Skin of body (tissue), 2 donors: ENCODE results near the gene INHBC. TPM values are rescaled to one million over a fixed set of nuclear protein-coding genes. Genes with fewer than 3 reads are reported as not detected.

ENCODE experiments used
- DNase-seq: peaks from one replicate; lab custom pipeline; 2025; lab: John Stamatoyannopoulos, UW
- total RNA-seq: library from RNA; depleted of rRNA; stranded (reverse); fragments of >200 nt; gene quantifications from one replicate; pipeline ENCODE4 v1.2.3, GENCODE V29; 2014

Gene INHBC
- total RNA-seq, 1 donor from 2014 or later = not detected

DNA sequence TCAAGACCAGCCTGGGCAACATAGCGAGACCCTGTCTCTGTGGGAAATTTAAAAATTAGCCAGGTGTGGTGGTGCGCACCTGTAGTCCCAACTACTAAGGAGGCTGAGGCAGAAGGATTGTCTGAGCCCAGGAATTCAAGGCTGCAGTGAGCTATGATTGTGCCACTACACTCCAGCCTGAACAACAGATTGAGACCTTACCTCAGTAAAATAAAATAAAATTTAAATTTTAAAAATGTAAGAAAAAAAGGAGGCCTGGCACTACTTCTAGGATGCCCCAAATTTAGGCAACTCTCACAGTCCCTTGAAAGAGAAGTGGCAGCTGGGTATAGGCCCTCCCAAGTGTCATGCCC is 19.6 kb downstream of the INHBC start:
- no peak for DNase-seq

DNA sequence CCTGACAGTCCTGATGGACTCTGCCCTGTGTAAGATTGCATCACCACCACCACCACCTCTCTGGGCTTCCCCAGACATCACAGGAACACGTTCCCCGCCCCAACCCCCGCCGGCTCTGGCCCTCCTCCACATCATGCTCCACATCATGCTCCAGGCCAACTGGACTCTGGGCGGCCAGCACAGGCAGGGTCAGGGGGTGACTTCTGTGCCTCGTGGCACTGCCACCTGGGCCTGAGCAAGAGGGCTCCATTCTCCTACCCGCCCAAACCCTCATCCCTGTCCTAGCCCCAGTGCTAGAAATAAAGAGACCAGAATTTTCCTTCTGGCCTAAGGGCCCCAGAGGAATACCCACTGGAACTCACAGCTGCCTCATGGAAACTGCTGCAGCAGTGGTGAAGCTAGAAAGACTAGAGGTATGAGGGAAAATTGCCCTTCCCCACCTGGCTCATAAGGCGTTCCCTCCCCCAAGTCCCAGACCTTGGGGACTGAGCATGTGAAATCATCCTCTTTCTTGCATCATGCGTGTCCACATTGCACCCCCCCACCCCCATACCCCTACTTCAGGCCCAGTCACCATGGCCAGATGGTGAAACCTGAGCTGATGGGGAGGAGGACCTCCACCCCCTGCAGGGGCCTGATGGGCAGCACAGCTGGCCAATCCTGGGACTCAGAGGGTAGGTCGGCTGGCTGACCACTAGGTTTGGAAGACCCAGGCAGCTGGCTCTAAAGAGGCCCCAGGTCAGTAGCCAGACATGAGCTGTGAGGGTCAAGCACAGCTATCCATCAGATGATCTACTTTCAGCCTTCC is 20.2 kb downstream of the INHBC start, which contains the start of gene INHBE:
Gene INHBE (plus strand): TSS at position 742 of the 808 bp plus-strand sequence. CDS start 230 bp downstream, outside the sequence.
- no peak for DNase-seq

DNA sequence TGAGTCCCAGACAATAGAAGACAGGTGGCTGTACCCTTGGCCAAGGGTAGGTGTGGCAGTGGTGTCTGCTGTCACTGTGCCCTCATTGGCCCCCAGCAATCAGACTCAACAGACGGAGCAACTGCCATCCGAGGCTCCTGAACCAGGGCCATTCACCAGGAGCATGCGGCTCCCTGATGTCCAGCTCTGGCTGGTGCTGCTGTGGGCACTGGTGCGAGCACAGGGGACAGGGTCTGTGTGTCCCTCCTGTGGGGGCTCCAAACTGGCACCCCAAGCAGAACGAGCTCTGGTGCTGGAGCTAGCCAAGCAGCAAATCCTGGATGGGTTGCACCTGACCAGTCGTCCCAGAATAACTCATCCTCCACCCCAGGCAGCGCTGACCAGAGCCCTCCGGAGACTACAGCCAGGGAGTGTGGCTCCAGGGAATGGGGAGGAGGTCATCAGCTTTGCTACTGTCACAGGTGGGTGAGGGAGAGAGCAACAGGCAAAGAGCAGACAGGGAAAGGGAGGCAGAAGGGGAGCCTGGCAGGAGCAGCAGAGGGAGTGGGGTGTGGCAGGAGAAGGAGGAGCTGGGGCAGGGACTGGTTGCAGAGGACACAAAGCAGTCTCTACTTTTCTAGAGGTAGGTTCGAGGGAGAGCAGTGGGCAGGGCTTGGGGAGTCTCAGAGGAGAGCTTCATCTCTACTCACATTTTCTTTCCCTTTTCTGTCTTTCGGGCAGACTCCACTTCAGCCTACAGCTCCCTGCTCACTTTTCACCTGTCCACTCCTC is 21.0 kb downstream of the INHBC start:
- DNase-seq = no peak

DNA sequence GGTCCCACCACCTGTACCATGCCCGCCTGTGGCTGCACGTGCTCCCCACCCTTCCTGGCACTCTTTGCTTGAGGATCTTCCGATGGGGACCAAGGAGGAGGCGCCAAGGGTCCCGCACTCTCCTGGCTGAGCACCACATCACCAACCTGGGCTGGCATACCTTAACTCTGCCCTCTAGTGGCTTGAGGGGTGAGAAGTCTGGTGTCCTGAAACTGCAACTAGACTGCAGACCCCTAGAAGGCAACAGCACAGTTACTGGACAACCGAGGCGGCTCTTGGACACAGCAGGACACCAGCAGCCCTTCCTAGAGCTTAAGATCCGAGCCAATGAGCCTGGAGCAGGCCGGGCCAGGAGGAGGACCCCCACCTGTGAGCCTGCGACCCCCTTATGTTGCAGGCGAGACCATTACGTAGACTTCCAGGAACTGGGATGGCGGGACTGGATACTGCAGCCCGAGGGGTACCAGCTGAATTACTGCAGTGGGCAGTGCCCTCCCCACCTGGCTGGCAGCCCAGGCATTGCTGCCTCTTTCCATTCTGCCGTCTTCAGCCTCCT is 21.6 kb downstream of the INHBC start:
- no peak for DNase-seq

DNA sequence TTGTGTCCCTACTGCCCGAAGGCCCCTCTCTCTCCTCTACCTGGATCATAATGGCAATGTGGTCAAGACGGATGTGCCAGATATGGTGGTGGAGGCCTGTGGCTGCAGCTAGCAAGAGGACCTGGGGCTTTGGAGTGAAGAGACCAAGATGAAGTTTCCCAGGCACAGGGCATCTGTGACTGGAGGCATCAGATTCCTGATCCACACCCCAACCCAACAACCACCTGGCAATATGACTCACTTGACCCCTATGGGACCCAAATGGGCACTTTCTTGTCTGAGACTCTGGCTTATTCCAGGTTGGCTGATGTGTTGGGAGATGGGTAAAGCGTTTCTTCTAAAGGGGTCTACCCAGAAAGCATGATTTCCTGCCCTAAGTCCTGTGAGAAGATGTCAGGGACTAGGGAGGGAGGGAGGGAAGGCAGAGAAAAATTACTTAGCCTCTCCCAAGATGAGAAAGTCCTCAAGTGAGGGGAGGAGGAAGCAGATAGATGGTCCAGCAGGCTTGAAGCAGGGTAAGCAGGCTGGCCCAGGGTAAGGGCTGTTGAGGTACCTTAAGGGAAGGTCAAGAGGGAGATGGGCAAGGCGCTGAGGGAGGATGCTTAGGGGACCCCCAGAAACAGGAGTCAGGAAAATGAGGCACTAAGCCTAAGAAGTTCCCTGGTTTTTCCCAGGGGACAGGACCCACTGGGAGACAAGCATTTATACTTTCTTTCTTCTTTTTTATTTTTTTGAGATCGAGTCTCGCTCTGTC is 22.3 kb downstream of the INHBC start:
- no peak for DNase-seq

DNA sequence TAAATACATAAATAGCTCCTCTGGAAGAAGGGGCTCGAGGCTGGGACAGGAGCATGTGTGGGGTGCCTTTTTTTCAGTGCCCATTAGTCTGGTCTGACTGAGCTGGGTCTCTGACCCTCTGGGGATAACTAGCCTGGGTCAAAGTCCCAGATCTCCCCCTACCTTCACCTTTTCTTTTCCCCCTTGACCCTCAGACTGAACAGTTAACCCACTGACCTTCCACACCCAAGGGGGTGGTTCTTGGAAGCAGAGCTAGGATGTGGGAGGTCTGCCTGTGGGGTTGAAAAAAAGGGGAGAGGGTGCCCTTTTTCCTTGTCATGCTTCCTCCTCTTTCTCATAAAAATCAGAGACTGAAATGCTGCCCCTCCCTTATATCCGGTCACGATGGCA is 24.1 kb downstream of the INHBC start:
- no peak for DNase-seq

DNA sequence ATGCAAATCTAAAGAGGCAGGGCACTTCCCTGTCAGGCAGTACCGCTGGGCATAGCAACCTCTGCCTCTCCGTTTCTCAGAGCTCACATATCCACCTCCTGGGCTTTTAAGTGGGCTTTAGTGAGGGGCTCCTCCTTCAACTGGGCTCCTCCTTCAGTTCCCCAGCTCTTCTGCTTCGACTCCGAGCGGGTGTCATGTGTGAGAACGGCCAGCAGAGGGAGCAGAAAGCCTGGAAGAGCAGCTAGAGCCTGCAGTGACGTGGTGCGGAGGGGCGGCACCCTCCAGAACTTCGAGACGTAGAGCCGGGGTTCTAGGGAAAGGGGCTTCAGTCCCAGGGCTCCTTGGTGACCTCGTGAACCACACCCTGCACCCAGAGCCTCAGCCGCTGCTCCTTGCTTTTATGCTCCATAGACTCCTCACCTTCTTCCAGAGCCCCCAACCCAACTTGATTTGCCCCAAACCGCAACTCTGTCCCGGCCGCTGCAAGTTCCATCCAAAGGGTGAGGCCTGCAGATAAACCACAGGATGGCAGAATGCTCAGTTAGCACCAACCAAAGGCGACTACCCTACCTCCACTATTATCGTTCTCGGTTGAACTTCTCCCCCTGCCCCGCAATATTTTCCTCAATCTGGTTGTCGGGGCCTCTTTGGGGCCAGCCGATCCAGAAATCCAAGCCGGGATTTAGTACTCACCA is 24.6 kb downstream of the INHBC start:
- peak; percentile 95 for DNase-seq

DNA sequence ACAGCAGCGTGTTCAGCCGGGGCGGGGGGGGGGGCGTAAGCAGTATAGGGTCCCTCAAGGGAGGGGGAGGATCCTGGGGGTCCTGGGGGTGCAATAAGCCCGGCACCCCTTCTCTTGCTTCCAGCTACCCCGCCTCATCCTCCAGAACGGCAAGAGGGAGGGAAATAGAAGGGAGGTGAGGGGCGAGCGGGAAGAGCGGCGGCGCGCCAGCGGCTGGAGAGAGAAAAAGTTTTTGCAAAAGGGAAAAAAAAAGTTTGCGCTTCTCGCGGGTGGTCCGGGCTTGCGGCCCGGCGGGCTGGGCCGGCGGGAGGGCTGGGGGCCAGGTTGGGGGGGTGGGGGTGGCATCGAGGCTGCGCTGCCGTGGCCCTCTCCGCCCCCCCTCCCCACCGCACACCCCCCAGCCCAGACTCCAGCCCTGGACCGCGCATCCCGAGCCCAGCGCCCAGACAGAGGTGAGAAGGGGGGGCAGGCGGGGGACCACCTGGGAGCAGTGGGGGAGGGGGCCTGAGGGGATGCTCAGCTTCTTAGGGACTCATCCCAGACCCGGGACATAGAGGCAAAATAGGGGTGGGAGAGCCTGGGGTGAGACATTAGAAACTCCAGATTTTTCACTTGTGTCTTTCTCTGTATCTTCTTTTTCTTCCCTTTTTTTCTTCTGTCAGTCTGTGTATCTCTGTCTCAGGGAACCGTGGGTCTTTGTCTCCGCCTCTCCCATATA is 25.3 kb downstream of the INHBC start, which contains the start of gene GLI1:
Gene GLI1 (plus strand): TSS at position 36 of the 718 bp plus-strand sequence. CDS start 3,907 bp downstream, outside the sequence.
- peak; percentile 77 for DNase-seq

DNA sequence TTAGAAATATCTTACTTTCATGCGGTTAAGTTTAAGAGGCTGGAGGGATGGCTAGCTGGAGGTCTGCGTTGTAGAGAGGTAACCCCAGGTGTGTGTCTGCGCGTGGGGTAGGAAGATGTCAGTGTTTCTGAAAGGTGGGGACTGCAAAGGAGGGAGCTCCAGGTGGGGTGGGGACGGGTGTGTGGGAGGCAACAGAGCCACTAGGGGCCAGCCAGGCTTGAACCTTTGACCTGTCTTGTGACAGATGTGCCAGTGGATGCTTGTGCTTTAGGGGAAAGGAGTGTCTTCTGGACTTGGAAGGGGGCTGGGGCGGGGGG is 25.8 kb downstream of the INHBC start:
- DNase-seq = no peak

DNA sequence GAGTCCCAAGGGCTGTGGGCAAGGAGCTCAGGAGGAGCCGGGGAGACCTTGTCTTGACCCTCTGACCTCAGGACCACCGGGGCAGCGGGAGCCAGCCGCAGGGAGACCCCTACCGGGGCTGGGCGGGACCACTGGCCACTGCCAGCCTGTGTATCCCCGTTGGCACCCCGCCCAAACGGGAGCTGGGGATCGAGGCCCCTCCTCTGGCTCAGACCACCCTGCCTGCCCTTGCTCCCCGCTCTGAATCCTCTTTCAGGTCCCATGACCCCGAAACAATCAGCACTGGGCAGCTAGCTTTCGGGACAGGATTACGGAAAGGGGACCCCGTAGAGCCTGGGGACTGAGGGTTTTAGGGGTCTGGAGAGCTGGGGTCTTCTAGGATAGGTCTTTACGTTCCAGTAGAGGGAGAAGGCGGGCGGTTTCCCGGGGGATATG is 26.3 kb downstream of the INHBC start:
- DNase-seq = peak; percentile 38

DNA sequence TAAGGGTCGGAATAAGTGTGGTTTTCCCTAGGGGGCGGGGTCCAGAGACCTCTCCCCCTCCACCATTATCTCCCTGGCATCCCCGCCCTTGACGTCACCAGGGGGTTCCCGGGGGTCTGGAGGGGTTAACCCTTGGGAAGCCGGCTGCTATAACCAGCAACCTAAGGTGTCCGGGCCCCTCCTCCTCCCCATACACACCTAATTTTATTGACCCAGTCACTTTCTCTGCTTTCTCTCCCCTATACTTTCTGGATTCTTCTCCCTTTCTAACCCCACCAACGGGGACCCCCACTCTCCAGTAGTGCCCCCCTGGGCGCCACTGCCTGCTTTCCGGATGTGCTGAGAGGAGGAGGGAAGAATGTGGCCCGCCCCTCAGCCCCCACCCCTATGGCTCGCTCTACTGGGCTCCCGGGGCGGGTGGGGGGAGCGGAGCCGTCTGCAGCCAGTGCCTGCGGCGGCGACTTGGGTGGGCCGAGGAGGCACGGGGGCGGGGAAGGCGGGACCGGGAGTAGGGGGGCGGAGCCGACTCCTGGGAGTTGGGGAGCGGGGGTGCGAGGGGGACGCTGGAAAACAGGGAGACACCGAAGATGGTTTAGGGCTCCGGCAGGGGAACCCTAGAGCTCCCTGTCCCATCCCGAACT is 26.8 kb downstream of the INHBC start:
- DNase-seq = peak; percentile 85

DNA sequence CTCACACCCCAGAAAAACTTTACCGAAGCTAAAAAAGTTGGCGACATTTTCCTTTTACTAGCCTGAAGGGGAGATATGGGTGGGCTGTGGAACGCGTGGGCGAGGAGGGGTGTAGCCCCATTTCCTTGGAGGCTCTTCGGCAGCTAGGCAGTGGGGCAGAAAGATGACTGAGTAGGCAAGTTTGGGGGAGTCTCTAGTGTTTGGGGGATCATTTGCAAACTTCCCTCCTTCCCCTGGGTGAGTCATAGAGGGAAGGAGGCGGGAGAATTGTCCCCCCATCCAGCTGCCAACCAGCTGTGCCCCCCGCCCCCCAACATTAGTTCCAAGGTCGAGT is 27.3 kb downstream of the INHBC start:
- peak; percentile 80 for DNase-seq

DNA sequence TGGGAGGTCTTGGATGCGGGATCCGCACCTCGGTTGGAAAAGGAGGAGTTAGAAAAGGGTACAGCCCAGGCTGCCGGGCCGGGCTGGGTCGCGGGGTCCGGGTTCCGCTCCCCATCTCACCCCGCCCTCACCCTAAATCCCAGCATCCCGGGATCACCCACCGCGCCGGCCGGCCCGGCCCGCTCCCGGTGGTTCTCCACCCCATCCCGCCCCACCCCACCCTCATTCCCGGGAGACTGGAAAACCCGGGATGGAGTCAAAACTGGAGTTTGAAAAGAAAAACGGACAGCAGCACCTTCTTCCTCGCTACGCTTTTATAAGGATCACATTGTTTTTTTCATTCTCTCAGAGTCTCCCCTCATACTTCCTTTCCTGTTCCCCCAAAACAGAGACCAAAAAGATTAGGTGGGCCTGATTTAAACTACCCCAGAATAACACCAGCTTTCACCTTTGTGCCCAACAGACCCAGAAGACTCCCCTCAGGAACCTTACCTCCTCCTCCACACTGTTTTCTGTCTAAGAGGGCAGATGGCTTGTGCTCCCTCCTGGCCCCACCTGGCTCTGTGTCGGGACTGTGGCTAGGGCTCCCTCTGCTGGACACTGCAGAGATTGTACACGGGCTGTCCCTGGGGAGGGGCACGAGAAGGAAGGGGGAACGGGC is 27.8 kb downstream of the INHBC start:
- DNase-seq = peak; percentile 85

DNA sequence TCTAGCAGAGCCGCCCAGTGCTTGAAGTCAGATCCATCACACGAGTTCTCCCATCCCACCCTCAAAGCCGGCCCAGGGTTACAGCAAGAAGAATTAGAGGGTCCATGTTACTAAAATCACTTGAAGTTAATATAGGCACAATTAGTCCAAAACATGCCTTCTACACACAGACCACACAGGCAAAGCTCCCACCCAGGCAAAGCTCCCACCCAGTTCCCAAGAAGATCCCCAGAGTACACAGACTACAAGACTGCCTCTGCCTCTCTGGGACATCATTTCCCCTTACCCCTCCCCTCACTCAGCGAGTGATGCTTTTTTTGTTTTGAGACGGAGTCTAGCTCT is 28.3 kb downstream of the INHBC start:
- DNase-seq = no peak

DNA sequence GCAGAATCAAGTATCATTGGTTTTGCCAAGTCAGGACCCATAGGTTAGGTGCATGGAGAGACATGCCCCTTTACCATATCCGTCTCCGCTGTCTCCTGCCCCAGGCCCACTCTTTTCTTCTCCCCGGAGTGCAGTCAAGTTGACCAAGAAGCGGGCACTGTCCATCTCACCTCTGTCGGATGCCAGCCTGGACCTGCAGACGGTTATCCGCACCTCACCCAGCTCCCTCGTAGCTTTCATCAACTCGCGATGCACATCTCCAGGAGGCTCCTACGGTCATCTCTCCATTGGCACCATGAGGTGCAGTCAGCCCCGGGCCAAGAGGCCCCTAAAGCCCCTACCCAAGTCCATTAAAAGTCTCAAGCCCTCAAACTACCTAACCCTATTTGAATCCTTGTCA is 30.0 kb downstream of the INHBC start:
- DNase-seq = no peak

DNA sequence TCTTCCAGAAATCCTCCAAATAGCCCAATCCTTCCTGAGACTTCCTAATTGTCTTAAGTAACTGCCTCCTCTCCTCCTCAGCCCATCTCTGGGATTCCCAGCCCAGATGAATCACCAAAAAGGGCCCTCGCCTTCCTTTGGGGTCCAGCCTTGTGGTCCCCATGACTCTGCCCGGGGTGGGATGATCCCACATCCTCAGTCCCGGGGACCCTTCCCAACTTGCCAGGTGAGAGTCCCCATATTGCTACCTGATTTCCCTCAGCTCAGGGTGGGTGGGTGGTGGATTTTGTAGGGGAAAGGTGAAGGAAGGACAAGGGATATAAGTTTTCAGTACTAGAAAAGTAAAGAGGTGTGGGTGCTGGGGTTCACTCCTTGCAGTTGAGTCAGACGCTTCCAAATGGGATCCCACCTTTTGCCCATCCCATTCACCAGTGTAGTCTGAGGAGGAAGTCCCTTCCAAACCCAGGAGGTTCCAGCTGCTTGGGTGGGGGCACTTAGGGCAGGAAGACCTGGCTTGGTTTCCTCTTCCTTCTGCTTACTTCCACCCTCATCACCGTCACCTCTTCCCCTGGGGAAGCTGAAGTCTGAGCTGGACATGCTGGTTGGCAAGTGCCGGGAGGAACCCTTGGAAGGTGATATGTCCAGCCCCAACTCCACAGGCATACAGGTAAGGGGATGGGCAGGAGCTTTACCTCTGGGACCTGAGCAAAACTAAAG is 30.6 kb downstream of the INHBC start:
- no peak for DNase-seq

DNA sequence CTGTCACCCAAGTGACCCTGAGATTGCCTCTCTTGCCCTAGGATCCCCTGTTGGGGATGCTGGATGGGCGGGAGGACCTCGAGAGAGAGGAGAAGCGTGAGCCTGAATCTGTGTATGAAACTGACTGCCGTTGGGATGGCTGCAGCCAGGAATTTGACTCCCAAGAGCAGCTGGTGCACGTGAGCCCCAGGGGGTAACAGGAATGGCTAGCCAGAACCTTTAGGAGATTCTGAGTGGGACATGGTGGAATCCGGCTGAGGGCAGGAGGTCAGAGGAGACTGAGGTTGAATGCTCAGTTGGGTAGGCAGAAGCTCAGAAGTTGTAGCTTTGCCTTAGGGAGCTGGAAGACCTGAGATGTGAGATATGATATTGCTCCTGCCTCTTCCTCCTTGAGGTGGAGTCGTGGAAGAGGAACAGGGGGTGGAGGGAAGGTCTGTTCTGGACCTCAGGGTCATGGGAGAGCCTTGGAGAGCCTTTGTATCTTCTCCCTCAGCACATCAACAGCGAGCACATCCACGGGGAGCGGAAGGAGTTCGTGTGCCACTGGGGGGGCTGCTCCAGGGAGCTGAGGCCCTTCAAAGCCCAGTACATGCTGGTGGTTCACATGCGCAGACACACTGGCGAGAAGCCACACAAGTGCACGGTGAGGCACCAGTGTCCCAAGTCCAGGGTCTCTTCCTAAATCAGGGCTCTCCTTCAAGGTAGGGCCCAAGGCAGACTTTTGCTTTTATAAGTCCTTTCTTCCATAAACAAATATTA is 31.3 kb downstream of the INHBC start:
- no peak for DNase-seq

DNA sequence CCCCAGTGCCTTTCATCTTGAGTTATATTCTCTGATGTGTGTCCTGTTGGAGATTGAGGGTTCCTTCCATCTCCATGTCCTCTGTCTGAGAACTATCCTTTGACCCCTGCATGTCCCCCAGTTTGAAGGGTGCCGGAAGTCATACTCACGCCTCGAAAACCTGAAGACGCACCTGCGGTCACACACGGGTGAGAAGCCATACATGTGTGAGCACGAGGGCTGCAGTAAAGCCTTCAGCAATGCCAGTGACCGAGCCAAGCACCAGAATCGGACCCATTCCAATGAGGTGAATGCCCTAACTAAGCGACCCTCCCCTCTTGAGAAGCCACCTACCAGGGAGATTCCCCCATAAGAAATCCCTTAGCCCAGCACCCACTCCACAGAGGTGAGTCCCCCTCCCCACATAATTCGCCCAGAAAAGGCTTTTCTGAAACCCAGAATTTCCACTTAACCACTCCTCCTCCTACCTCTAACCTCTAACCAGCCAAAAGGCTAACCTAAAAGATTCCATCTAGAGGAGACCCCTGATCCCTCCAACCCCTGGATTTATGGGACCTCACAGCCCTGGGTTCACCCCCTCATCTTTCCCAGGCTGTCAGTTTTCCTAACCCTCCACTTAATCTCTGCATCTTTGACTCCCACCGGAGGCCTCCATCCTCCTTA is 32.8 kb downstream of the INHBC start:
- no peak for DNase-seq
